Panc1 (cell line): ENCODE measurements around the gene CYP4B1.

Experiments
- CTCF ChIP-seq: fragments of 450-650 bp; IDR thresholded peaks from 2 replicates; pipeline ENCODE4 v1.5.1; 2017; ENCODE audit warnings: mild to moderate bottlenecking
- POLR2AphosphoS5 ChIP-seq: IDR thresholded peaks from 2 replicates; pipeline ENCODE4 v1.6.1; 2012; ENCODE audit warnings: mild to moderate bottlenecking, low read depth, low read length, moderate library complexity
- REST ChIP-seq, 2 experiments: IDR thresholded peaks; 2 replicates each; pipeline ENCODE4 v1.6.1; 2011 to 2012; ENCODE audit warnings: low read depth in 2 of 2, control low read depth in 1 of 2, low read length in 1 of 2, mild to moderate bottlenecking in 1 of 2, moderate library complexity in 1 of 2; ENCODE audit not compliant: insufficient read depth in 1 of 2
- TCF7L2 ChIP-seq: IDR thresholded peaks from 2 replicates; pipeline ENCODE4 v1.6.1; 2011; ENCODE audit warnings: mild to moderate bottlenecking, low read depth, low read length, inconsistent platforms

- TF ChIP-seq TCF7L2: no peak
- no peak for TF ChIP-seq REST (IDR thresholded peaks at IDR 0.05; ENCODE audit: insufficient read depth in 1 of 2, low read depth in 2 of 2, low read length in 1 of 2)
- no peak for TF ChIP-seq CTCF
- TF ChIP-seq POLR2AphosphoS5: no peak
Observed at GRCh38 chr1:46749921-46750404, 48.9 kb upstream of the CYP4B1 start.
